Measurements from ENCODE around the gene TMEM14A.
"Not testable (repeated sequence)": the region's sequence is repeated elsewhere in the genome, so short reads cannot be mapped to it uniquely, and the experiment has no call there.

- TF ChIP-seq, protein P1, sequence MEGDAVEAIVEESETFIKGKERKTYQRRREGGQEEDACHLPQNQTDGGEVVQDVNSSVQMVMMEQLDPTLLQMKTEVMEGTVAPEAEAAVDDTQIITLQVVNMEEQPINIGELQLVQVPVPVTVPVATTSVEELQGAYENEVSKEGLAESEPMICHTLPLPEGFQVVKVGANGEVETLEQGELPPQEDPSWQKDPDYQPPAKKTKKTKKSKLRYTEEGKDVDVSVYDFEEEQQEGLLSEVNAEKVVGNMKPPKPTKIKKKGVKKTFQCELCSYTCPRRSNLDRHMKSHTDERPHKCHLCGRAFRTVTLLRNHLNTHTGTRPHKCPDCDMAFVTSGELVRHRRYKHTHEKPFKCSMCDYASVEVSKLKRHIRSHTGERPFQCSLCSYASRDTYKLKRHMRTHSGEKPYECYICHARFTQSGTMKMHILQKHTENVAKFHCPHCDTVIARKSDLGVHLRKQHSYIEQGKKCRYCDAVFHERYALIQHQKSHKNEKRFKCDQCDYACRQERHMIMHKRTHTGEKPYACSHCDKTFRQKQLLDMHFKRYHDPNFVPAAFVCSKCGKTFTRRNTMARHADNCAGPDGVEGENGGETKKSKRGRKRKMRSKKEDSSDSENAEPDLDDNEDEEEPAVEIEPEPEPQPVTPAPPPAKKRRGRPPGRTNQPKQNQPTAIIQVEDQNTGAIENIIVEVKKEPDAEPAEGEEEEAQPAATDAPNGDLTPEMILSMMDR (IDR thresholded peaks at IDR 0.05): not testable (repeated sequence)
- not testable (repeated sequence) for TF ChIP-seq POLR2A (IDR thresholded peaks at IDR 0.05)
Observed at GRCh38 chr6:52676631-52677030, 5.7 kb downstream of the TMEM14A start.

Measured in testis (tissue), 2 donors.